Mesodermal cell (in vitro differentiated cells): ENCODE results near the gene EID2B.

Source experiments
- H3K27ac ChIP-seq: 2 replicates; pipeline ENCODE4 v1.7.0; 2013; ENCODE audit warnings: mild to moderate bottlenecking, low read depth, low read length, moderate library complexity; ENCODE audit not compliant: severe bottlenecking
- H3K36me3 ChIP-seq: 2 replicates; pipeline ENCODE4 v1.7.1; 2013; ENCODE audit warnings: mild to moderate bottlenecking, low read length, moderate library complexity; ENCODE audit not compliant: control insufficient read depth, insufficient read depth
- H3K4me1 ChIP-seq: one replicate; pipeline ENCODE4 v1.7.1; 2013; ENCODE audit warnings: mild to moderate bottlenecking, low read length; ENCODE audit not compliant: insufficient read depth, control insufficient read depth, poor library complexity, severe bottlenecking
- H3K4me3 ChIP-seq: 2 replicates; pipeline ENCODE4 v1.7.0; 2013; ENCODE audit warnings: low read length, control low read depth, mild to moderate bottlenecking; ENCODE audit not compliant: insufficient read depth, poor library complexity, severe bottlenecking; ENCODE audit errors: extremely low read depth
- H3K9me3 ChIP-seq: 2 replicates; pipeline ENCODE4 v1.7.1; 2013; ENCODE audit warnings: mild to moderate bottlenecking, low read length, moderate library complexity; ENCODE audit not compliant: control insufficient read depth
- WGBS, 2 experiments: methylation state at CpG; one replicate each; pipeline ENCODE4 v1.1.5; 2013; ENCODE audit warnings: missing lambda C conversion rate in 2 of 2; ENCODE audit not compliant: insufficient coverage in 2 of 2; 5-methylcytosine and 5-hydroxymethylcytosine counted together

EID2B gene

DNA sequence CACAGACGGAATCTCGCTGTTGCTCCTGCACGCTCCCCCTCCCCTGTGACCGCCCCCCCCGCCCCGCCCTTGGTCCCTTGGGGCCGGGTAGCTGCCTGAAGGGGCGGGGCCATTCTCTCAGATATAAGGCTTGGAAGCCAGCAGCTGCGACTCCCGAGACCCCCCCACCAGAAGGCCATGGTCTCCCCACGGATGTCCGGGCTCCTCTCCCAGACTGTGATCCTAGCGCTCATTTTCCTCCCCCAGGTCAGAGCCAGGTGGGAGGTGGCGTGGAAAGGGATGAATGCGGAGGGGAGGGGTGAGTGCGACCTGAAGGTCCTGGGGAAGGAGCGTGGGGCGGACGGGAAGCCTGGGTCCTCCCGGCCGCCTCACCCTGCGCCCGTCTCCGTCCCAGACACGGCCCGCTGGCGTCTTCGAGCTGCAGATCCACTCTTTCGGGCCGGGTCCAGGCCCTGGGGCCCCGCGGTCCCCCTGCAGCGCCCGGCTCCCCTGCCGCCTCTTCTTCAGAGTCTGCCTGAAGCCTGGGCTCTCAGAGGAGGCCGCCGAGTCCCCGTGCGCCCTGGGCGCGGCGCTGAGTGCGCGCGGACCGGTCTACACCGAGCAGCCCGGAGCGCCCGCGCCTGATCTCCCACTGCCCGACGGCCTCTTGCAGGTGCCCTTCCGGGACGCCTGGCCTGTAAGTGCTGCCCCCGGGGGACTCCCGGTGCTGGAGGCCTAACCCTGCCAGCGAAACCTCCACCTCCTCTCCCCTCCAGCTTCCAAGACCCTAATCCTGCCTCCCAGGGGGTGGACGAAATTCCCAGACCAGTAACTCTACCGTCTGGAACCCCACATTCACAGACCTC is 33.6 kb downstream of the EID2B start, which contains the start of gene DLL3:
TSS of gene DLL3 (plus strand) at position 150 of the 845 bp plus-strand sequence. CDS start at position 178, 28 bp downstream.
- no peaks in the 10 kb centered on the region for H3K4me1 ChIP-seq
- peak within 1 kb of the TSS; percentile 49 for H3K27ac ChIP-seq
- no peaks in the 10 kb centered on the region for H3K36me3 ChIP-seq
- no peaks in the 10 kb centered on the region for H3K9me3 ChIP-seq
- 2 to 7% methylated on average over 20 to 41 of the region's 60 CpGs for WGBS, 2 experiments
- H3K4me3 ChIP-seq = peak within 1 kb of the TSS; percentile 28

DNA sequence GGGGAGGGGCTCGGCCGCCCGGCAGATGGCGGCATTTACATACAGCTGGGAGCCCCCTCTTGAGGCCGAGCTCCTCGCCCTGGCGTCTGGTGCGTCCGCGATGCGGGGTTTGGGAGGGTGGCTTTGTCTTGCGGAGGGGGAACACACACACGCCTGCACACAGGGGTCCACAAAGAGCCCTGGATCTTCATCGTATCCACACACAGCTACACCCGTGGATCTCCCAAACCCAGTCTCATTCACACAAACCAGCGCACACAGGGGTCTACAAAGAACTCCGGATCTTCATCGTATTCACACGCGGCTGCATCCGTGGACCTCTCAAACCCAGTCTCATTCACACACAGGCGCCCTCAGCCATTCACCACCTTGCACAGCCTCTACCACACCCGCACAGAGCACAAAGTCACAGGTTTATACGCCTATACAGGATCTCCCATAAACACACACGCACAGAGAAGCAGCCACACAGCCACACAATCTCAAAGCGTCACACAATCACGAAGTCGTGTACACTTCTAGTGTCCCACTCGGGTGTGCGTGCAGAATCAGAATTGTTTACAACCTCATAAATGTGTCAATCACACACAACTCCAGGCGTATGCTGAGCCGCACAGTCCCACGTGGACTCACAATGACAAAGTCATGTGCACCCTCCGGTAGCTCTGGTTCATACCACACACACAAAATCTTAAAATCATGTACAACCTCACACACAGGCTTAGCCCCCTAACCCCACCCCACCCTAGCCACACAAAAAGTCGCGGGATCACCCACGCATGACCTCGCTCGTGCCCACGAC is 34.5 kb downstream of the EID2B start:
- H3K36me3 ChIP-seq = no peaks in the 10 kb centered on the region
- H3K4me1 ChIP-seq = no peaks in the 10 kb centered on the region
- H3K4me3 ChIP-seq = peak overlapping the region; percentile 28
- H3K27ac ChIP-seq = peak overlapping the region; percentile 49
- no peaks in the 10 kb centered on the region for H3K9me3 ChIP-seq
- WGBS, 2 experiments = 2 to 4% methylated on average over 26 to 31 of the region's 40 CpGs

DNA sequence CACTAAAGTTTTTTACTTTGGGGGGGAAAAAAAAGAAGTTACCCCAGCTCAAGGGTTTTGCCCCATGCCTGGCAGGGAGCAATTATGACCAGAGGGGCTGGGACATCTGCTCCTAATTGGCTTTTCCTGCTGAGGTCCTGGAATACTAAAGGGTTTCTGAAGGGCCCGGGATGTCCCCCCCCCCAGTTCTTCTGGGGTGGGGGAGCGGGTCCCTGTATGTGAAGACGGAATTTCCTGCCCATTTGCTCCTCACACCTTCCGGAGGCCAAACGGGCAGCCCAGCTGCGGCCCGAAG is 35.0 kb downstream of the EID2B start:
- no peaks in the 10 kb centered on the region for H3K9me3 ChIP-seq
- H3K27ac ChIP-seq = no peak overlapping the region
- peak overlapping the region; percentile 28 for H3K4me3 ChIP-seq
- no peaks in the 10 kb centered on the region for H3K4me1 ChIP-seq
- WGBS, 2 experiments = 0% methylated on average over 6 of the region's 7 CpGs; no CpG with 5 or more reads in 1 of the 2 experiments
- H3K36me3 ChIP-seq = no peaks in the 10 kb centered on the region

DNA sequence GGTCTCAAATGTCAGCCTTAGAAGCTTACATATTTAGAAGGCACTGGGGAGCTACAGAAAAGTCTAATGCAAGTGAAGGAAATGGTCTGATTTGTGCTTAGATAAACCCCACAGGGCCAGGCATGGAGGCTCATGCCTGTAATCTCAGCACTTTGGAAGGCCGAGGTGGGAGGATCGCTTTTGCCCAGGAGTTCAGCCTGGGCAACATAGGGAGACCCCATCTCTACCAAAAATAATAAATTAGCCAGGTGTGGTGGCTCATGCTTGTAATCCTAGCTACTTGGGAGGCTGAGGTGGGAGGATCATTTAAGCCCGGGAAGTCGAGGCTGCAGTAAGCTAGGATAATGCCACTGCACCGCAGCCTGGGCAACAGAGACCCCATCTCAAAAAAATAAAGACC is 36.6 kb downstream of the EID2B start:
- no peak overlapping the region for H3K27ac ChIP-seq
- no peaks in the 10 kb centered on the region for H3K4me1 ChIP-seq
- H3K4me3 ChIP-seq = no peak overlapping the region
- 90 to 100% methylated on average over 2 to 4 of the region's 5 CpGs for WGBS, 2 experiments
- H3K36me3 ChIP-seq = peaks cover 11% of the 10 kb centered on the region
- H3K9me3 ChIP-seq = no peaks in the 10 kb centered on the region

DNA sequence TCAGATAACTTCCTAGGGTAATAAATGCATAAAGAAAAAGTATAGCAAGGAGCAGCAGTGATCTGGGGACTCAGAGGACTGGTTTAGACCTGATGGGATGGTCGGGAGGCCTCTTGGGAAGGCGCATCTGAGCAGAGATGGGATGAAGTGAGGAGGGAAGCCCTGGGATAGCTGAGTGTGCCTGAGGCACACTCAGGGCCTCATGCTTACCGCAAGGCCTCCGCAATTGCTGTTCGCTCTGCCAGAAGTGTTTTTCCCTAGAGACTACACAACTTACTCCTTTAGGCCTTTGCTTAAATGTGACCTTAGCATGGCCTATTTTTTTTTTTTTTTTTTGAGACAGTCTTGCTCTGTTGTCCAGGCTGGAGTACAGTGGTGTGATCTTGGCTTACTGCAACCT is 38.0 kb downstream of the EID2B start:
- 83 to 93% methylated on average over 5 of the region's 5 CpGs for WGBS, 2 experiments
- H3K4me1 ChIP-seq = no peaks in the 10 kb centered on the region
- H3K36me3 ChIP-seq = peaks cover 25% of the 10 kb centered on the region
- H3K4me3 ChIP-seq = no peak overlapping the region
- H3K27ac ChIP-seq = no peak overlapping the region
- no peaks in the 10 kb centered on the region for H3K9me3 ChIP-seq

DNA sequence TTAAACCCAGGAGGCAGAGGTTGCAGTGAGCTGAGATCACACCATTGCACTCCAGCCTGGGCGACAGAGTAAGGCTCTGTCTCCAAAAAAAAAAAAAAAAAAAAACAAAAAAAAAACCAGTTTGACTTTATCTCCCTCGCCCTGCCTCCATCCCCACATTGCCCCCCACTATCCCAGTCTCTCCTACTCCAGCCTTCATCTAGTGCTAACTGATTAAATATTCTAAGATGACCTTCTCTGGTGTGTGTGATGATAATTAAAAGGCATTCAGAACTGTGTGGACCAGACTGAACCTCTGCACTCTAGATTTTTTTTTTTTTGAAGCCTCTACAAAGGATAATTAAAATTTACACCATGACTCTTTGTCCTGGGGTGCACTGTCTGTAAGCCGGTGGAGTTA is 39.9 kb downstream of the EID2B start:
- no CpG with 5 or more reads among the region's 3 CpGs for WGBS, 2 experiments
- peaks cover 44% of the 10 kb centered on the region for H3K36me3 ChIP-seq
- H3K4me1 ChIP-seq = no peaks in the 10 kb centered on the region
- H3K27ac ChIP-seq = no peak overlapping the region
- no peaks in the 10 kb centered on the region for H3K9me3 ChIP-seq
- no peak overlapping the region for H3K4me3 ChIP-seq

DNA sequence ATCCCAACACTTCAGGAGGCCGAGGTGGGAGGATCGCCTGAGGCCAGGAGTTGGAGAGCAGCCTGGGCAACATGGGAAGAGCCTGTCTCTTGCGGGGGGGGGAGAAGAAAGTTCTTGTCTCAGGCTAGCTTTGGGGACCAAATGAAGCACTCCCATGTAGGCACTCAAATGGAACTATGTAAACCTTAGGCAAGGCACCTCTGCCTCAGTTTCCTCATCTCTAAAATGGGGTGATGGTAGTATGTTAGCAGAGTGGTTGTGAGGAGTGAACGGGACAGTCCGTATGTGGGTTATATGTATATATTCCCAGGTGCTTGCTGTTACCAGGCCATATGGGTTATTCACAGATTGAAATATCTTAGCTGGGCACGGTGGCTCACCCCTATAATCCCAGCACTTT is 40.4 kb downstream of the EID2B start:
- H3K36me3 ChIP-seq = peaks cover 46% of the 10 kb centered on the region
- no peak overlapping the region for H3K27ac ChIP-seq
- 90 to 100% methylated on average over 5 to 6 of the region's 6 CpGs for WGBS, 2 experiments
- H3K9me3 ChIP-seq = no peaks in the 10 kb centered on the region
- no peak overlapping the region for H3K4me3 ChIP-seq
- no peaks in the 10 kb centered on the region for H3K4me1 ChIP-seq

DNA sequence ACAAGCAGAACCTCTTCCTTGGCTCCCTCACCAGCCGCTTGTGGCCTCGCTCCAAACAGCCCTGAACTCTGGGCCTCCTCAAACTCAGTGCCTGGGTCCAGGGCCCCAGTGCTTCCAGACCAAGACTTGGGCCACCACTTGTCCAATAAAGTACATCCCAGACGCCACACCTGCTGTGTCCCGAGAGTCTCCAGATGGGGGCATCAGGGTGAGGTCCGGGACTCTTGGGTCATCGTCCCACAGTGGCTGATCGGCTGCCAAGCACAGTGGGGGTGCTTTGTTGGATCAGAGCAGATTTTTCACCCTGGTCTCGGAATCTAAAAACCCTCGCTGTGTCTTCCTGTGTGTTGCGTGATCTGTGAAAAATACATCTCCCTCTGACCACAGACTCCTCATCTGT is 42.9 kb downstream of the EID2B start:
- Histone ChIP-seq H3K27ac (no peak overlapping the region), H3K4me1 (no peaks in the 10 kb centered on the region), H3K36me3 (peaks cover 69% of the 10 kb centered on the region), H3K4me3 (no peak overlapping the region), H3K9me3 (no peaks in the 10 kb centered on the region)
- WGBS, 2 experiments = 77 to 83% methylated on average over 7 to 8 of the region's 10 CpGs

DNA sequence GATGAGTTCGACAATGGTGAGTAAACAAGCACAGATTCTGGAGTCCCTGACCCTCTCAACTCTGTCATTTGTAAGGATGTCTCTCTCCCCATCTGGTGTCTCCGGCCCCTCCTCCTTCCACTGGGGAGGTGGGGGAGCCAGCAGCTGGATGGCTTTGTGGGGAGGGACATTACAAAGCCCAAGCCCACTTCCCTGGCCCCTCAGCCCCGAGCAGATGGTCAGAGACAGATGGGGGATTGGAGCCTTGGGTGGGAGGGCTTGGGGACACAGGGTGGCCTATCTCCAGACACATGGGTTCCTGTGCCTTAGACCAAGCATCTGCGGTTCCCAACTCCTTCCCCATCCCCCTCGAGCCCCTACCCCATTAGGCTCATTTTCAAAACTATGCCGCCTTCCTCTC is 49.5 kb downstream of the EID2B start:
- Histone ChIP-seq H3K36me3 (peaks cover 51% of the 10 kb centered on the region), H3K4me1 (peaks cover 8% of the 10 kb centered on the region), H3K4me3 (no peak overlapping the region), H3K27ac (no peak overlapping the region), H3K9me3 (no peaks in the 10 kb centered on the region)
- WGBS, 2 experiments = 83 to 100% methylated on average over 1 of the region's 6 CpGs

DNA sequence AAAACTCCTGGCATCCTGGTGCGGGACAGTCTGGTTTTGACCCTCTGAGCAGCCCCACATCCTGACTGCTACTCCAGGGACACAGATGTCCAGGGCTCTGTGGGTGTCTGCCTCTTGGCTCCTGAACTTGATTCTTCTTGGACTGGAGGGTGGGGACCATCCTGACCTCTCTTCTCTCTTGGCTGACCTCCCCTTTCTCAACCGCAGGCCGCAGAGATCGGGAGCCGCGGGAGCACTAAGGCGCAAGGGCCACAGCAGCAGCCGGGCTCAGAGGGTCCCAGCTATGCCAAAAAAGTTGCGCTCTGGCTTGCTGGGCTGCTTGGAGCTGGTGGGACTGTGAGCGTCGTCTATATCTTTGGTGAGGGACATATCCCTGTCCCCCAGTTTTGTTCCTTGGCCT is 51.0 kb downstream of the EID2B start:
- Histone ChIP-seq H3K27ac (no peak overlapping the region), H3K4me3 (peak overlapping the region; percentile 74), H3K9me3 (no peaks in the 10 kb centered on the region), H3K4me1 (peaks cover 8% of the 10 kb centered on the region), H3K36me3 (peaks cover 45% of the 10 kb centered on the region)
- WGBS, 2 experiments = 85 to 89% methylated on average over 9 to 11 of the region's 11 CpGs

DNA sequence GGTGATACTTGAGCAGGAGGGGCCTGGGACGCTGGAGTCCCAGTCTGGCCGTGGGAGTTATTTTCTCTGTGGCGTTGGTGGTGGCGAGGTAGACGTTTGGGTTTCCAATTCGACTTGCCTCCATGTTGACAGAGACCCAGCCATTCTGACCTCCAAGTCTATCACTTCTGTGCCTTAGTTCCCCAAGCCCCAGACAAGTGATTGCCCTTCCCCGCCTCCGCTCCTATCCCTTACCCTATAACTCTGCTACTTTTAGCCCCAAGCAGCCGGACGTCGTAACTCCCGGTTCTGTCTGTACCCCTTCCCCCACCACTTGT is 51.5 kb downstream of the EID2B start:
- H3K27ac ChIP-seq = peak overlapping the region; percentile 51
- peak overlapping the region; percentile 74 for H3K4me3 ChIP-seq
- no peaks in the 10 kb centered on the region for H3K9me3 ChIP-seq
- peaks cover 45% of the 10 kb centered on the region for H3K36me3 ChIP-seq
- H3K4me1 ChIP-seq = peaks cover 8% of the 10 kb centered on the region
- WGBS, 2 experiments = 1 to 2% methylated on average over 10 of the region's 12 CpGs
